Activated T-helper 1 cell treated with anti-CD3 and anti-CD28 coated beads, Interleukin-12 subunit alpha, Interleukin-12 subunit beta, Interleukin-2, Interleukin-4 antibody, amounts not matched to agents 30 ng/mL and 10 ng/mL and 1 ng/mL, durations not matched to agents 14 hours and 24 hours and 36 hours (primary cell): ENCODE data around the gene RPE. TPM values are rescaled to one million over a fixed set of nuclear protein-coding genes. Genes with fewer than 3 reads are reported as not detected.

Experiments used
- total RNA-seq: library from RNA; stranded (reverse); gene quantifications from 2 replicates; pipeline ENCODE4 v1.2.3, GENCODE V29; 2022

The RPE gene
- total RNA-seq, 1 donor from 2014 or later: 56.8 TPM

Other genes with a start within 250 kb of the RPE start
- gene UNC80, start 230.8 kb upstream of the RPE start, total RNA-seq: not detected in 2 replicates
- 3.0 and 3.6 TPM in 2 replicates for gene KANSL1L, start 168.8 kb downstream of the RPE start, total RNA-seq
- not detected in 2 replicates for gene ACADL, start 222.8 kb downstream of the RPE start, total RNA-seq